ENCODE measurements around the gene KRTAP5-5. TPM values are rescaled to one million over a fixed set of nuclear protein-coding genes. Genes with fewer than 3 reads are reported as not detected.
"Not testable (repeated sequence)": the region's sequence is repeated elsewhere in the genome, so short reads cannot be mapped to it uniquely, and the experiment has no call there.

The KRTAP5-5 gene
- total and polyA plus RNA-seq, 2 donors from 2014 or later = not detected

- DNase-seq (peak in 1 of 5 donors; percentile 43), FAIRE-seq (no peak)
- Histone ChIP-seq H3K9me3 (ENCODE audit: control insufficient read depth in 2 of 3, insufficient read depth in 1 of 3, low read length in 3 of 3) (no peaks in the 10 kb centered on the region), H3K4me3 (ENCODE audit: low read length in 3 of 3) (no peak overlapping the region), H3K27ac (ENCODE audit: low read depth in 2 of 2, low read length in 2 of 2) (no peak overlapping the region), H3K9ac (ENCODE audit: low read length in 3 of 3) (no peak overlapping the region), H3K36me3 (ENCODE audit: control insufficient read depth in 2 of 3, insufficient read depth in 3 of 3, low read length in 3 of 3) (no peaks in the 10 kb centered on the region), H3K27me3 (ENCODE audit: control insufficient read depth, insufficient read depth, low read length) (no peaks in the 10 kb centered on the region), H3K4me1 (ENCODE audit: control insufficient read depth in 2 of 3, insufficient read depth in 2 of 3, low read depth in 1 of 3, low read length in 3 of 3) (peaks cover 0 to 2% (median 0%) of the 10 kb centered on the region in 3 donors)
- TF ChIP-seq CTCF (IDR thresholded peaks at IDR 0.05; ENCODE audit: borderline replicate concordance, extremely low read depth, insufficient read depth) = no peak
- intact Hi-C loops (cut with DNase I) = no loop called here
These were observed 32.1 kb upstream of the KRTAP5-5 start for GRCh38 chr11:1597331-1597993.

GRCh38 chr11:1597994-1598380 is 31.6 kb upstream of the KRTAP5-5 start, which contains the start of gene KRTAP5-2:
TSS of gene KRTAP5-2 (minus strand) at chr11:1598294. CDS start at chr11:1598250, 44 bp downstream.
- no peaks in the 10 kb centered on the region for H3K9me3 ChIP-seq (ENCODE audit: control insufficient read depth in 2 of 3, insufficient read depth in 1 of 3, low read length in 3 of 3)

GRCh38 chr11:1598406-1598805 is 31.2 kb upstream of the KRTAP5-5 start:
- H3K36me3 ChIP-seq (ENCODE audit: control insufficient read depth in 2 of 3, insufficient read depth in 3 of 3, low read length in 3 of 3); H3K9me3 ChIP-seq (ENCODE audit: control insufficient read depth in 2 of 3, insufficient read depth in 1 of 3, low read length in 3 of 3); FAIRE-seq; intact Hi-C loops (cut with DNase I); H3K4me1 ChIP-seq (ENCODE audit: control insufficient read depth in 2 of 3, insufficient read depth in 2 of 3, low read depth in 1 of 3, low read length in 3 of 3); H3K4me3 ChIP-seq (ENCODE audit: low read length in 3 of 3); DNase-seq; H3K9ac ChIP-seq (ENCODE audit: low read length in 3 of 3); H3K27me3 ChIP-seq (ENCODE audit: control insufficient read depth, insufficient read depth, low read length); H3K27ac ChIP-seq (ENCODE audit: low read depth in 2 of 2, low read length in 2 of 2): not testable (repeated sequence)

More at GRCh38 chr11:1597994-1598380, 31.6 kb upstream of the KRTAP5-5 start, which contains the start of gene KRTAP5-2:
- H3K4me3 ChIP-seq (ENCODE audit: low read length in 3 of 3) = no peak within 1 kb of the TSS
- TF ChIP-seq CTCF (IDR thresholded peaks at IDR 0.05; ENCODE audit: borderline replicate concordance, extremely low read depth, insufficient read depth) = no peak
- peaks cover 0 to 2% (median 0%) of the 10 kb centered on the region in 3 donors for H3K4me1 ChIP-seq (ENCODE audit: control insufficient read depth in 2 of 3, insufficient read depth in 2 of 3, low read depth in 1 of 3, low read length in 3 of 3)
- no peak for FAIRE-seq
- H3K36me3 ChIP-seq (ENCODE audit: control insufficient read depth in 2 of 3, insufficient read depth in 3 of 3, low read length in 3 of 3) = no peaks in the 10 kb centered on the region
- peak in 1 of 5 donors; percentile 45 for DNase-seq
- no peaks in the 10 kb centered on the region for H3K27me3 ChIP-seq (ENCODE audit: control insufficient read depth, insufficient read depth, low read length)
- no peak within 1 kb of the TSS for H3K9ac ChIP-seq (ENCODE audit: low read length in 3 of 3)
- intact Hi-C loops (cut with DNase I) = no loop called here
- H3K27ac ChIP-seq (ENCODE audit: low read depth in 2 of 2, low read length in 2 of 2) = no peak within 1 kb of the TSS

- peak in 1 of 5 donors; percentile 11 for DNase-seq
- intact Hi-C loops (cut with DNase I) = no loop called here
- no peak for FAIRE-seq
- no peaks in the 10 kb centered on the region for H3K36me3 ChIP-seq (ENCODE audit: control insufficient read depth in 2 of 3, insufficient read depth in 3 of 3, low read length in 3 of 3)
- H3K27me3 ChIP-seq (ENCODE audit: control insufficient read depth, insufficient read depth, low read length) = no peaks in the 10 kb centered on the region
- H3K27ac ChIP-seq (ENCODE audit: low read depth in 2 of 2, low read length in 2 of 2) = no peak overlapping the region
- no peaks in the 10 kb centered on the region for H3K9me3 ChIP-seq (ENCODE audit: control insufficient read depth in 2 of 3, insufficient read depth in 1 of 3, low read length in 3 of 3)
- no peak for TF ChIP-seq CTCF (IDR thresholded peaks at IDR 0.05; ENCODE audit: borderline replicate concordance, extremely low read depth, insufficient read depth)
- no peak overlapping the region for H3K9ac ChIP-seq (ENCODE audit: low read length in 3 of 3)
- no peak overlapping the region for H3K4me3 ChIP-seq (ENCODE audit: low read length in 3 of 3)
- H3K4me1 ChIP-seq (ENCODE audit: control insufficient read depth in 2 of 3, insufficient read depth in 2 of 3, low read depth in 1 of 3, low read length in 3 of 3) = peaks cover 0 to 2% (median 0%) of the 10 kb centered on the region in 3 donors
These were observed 30.8 kb upstream of the KRTAP5-5 start for GRCh38 chr11:1598816-1599215.

Measured in kidney (tissue), 14 donors.